HS-5 (cell line): ENCODE data around the gene DOK6.

ENCODE experiments used
- DNase-seq: peaks from one replicate; pipeline ENCODE4 v3.0.0-alpha.2; 2012; ENCODE audit warnings: low read depth

The DOK6 gene

DNA sequence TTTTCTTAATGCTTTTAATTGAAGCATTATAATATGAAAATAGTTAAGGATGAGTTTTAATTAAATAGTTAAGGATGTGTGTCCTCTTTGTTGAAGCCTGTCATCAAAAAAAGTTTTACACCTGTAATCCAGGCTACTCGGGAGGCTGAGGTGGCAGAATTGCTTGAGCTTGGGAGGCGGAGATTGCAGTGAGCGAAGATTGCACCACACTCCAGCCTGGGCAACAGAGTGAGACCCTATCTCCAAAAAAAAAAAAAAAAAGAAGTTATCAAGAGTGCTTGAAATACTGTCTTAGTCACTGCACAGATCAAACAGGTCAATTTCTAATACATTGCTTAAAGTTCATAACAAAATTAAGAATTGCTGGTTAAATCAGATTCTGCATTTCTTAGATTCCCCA, 353.4 kb downstream of the DOK6 start:
- DNase-seq = no peak

DNA sequence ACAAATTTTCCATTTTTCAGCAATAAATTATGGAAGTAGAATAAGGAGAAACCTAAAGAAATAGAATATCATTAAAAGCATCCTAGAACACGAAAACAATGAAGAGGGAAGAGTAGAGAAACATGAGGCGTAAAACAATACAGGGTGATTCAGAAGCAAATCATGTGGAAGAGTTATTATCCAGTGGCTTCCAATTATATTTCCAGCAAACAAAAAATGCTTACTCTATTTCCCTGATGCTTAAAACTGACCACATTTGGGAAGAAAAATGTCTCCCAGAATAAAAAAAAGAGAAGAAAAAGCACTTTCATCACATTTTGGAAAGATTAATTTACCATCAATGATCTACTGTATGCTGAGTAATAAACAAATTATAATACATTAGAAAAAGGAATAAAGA, 354.4 kb downstream of the DOK6 start:
- no peak for DNase-seq

DNA sequence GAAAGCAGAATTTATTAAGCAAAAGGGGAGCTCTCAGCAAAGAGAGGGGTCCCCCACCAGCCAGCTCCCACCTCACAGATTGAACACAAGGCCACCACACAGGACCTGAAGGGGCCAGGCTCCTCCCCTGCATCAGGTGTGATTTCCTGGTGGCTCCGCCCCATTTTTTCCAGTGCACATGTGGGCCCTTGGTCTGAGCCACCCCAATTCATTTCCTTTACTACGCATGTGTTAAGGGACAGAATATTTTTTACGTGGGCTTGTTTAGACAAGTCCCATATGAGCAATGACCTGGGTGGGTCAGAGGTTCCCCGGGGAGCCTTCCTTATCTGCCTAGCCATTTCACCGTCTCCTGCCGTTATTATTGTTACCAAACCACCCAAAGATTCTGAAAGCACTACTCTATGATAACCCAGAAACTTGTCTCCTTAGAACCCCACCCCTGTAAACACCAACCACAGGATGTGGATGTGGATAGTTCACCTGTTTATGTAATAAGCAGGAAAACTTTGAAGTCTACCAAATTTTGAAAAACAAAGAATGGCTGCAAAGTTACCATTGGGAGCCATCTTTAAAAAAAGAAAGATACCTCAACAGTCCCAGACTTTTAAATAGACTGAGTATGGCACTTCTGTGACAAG, 355.3 kb downstream of the DOK6 start:
- no peak for DNase-seq

DNA sequence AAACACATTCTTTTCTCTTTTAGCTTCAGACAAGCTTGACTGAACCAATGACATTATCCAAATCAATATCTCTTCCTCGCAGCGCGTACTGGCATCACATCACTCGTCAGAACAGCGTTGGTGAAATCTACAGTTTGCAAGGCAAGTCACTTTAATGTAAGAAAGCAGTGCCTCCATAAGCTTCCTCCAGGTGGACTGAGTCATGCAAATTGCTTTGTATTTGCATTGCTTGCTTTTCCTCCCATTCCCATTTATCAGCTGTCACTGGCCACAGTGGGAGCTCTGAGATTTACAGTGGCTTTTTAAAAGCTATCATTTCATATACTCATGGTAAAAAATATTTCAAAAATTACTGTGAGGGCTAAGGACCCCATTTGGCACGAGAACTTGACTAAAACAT, 357.0 kb downstream of the DOK6 start:
- DNase-seq = no peak

GRCh38 chr18:69758458-69758857, 357.8 kb downstream of the DOK6 start:
- DNase-seq = no peak

DNA sequence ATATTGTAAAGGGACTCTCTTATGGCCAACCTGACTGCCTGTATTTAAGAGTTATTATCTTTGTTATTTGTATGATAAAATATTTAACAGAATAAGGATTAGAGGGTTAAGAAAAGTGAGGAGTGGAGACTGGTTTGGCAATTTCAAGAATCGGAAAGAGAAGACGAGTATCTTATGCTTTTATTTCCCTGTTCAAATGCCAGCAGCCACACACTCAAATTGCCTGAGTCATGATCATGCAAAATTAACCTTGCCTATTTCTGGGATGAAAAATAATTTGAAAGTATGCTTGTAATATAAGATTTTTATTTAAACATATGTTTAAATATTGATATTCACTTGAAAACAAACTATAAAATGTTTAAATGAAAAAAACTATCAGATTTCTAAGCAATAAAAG, 358.4 kb downstream of the DOK6 start:
- no peak for DNase-seq

DNA sequence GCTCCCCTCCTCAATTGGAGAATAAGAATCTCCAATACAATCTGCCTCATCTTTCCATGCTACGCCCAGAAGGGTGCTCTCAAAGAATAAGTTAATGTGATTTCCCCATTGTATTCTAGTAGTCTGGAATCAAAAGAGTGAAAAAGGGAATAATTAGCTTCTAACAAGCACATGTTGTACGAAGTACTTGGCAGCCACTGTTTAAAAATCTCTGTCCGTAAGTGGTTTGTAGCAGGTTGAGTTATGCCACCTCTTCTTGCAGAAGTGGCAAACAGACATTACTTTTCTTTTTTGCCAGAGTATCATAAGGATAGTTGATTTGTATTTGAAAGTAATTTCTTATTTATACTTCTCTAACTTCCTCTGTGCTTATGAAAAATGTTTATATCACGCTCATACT, 362.3 kb downstream of the DOK6 start:
- DNase-seq = no peak

DNA sequence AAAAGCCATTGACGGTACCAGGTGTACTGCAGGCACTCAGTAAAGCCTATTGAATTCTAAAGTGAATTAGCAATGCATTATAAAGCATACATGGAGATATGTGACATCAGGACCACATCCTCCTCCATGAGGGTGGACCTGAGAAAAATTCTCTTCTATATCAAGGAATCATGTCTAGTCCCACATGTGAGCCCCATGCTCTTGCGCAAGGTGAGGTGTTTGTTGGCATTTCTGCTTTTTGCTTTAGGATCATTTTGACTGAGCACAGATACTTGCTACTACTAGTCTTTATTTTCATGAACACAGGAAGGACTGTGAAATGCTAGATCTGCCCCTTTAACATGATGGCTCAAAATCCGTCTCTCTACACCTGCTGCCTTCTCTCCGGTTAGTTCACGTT, 363.1 kb downstream of the DOK6 start:
- DNase-seq = no peak

DNA sequence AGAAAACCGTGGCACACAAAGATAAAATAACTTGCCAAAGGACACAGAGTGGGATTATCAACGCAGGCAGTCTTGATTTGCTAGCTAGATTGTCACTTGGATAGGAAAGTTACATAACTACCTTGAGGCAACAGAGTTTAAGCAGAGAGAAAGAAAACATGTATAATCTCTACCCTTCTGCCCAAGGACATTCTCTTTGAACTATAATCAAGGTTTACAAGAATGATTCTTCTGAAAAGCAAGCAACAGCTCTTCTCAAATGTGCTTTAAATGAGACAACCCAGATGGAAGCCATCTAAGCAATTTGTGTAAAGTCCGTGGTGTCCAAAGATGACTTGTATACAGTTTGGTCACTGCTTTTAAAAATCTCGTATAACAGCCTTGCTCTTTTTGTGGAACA, 369.6 kb downstream of the DOK6 start:
- no peak for DNase-seq

GRCh38 chr18:69774831-69775230, 374.1 kb downstream of the DOK6 start:
- no peak for DNase-seq

GRCh38 chr18:69777248-69777647, 376.6 kb downstream of the DOK6 start:
- no peak for DNase-seq

DNA sequence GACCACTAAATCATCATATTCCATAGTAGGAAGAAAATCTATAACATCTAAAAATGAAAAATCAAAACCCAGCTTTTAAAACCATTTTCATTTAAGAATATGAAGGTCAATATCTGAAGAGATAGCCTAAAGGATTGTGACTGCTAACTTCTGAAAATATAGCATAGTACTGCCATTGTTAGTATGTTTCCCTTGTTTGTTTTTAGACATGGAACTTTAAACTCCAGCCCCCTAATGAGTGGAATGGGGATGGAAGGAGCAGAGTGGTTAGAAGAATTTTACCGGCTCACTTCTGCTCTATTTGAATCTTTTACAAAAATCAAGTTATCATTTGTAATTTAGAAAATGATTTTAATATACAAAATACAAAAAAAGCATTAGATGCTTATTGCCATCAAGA, 378.0 kb downstream of the DOK6 start:
- DNase-seq = no peak

DNA sequence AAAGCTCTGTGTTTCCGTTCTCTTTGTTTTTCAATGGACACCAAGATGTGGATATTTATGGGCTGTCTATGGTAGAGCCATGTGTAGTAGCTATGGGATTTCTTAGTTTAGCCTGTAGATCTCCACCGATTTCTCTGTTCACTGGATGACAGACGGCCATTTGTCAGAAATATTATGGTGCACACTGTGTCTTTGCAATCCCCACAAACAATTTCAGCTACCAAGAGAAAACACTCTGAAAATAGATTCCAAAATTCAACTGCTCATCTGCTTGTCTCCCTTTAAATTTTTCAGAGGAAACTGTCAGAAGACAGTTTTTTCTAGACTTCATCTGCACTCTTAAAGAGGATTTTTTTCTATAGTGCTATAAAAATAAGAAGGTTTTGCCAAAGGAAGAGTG, 380.2 kb downstream of the DOK6 start:
- no peak for DNase-seq

GRCh38 chr18:69784815-69785214, 384.1 kb downstream of the DOK6 start:
- no peak for DNase-seq

DNA sequence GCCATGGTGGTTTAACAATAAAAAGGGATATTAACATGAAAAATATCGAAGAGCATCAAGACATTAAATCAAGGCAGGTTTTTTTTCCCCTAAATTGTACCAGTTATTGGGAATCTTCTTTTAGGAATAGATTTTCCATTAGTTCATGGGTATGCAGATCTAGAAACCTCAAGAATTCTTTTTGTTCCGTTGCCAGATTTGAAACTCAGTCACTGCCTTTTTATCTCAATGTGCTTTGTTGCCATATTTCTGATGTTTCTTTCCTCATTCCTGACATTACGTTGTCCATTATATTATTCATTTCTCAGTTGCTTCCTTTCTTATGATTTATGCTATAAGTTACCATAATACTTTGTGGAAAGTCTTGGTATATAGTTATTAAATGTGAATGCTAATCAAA, 384.8 kb downstream of the DOK6 start:
- no peak for DNase-seq

DNA sequence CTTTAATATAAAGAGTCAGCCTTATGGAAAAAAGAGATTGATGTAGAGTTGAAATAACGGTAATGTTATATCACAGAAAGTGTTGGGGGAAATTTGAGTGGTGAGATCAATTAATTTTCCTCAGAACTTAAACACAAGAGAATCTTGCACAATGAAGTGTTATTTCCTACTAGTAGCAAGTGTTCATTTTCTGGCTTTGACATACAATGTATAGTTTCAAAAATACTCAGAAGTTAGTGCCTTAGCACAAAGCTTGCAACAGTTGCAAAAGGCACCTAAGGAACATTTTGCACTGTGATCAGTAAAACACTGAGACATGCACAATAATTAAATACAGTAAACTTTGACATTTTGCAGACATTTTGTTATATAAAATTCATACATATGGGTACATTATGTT, 385.7 kb downstream of the DOK6 start:
- DNase-seq = no peak

- DNase-seq = peak; percentile 14
Measured at GRCh38 chr18:69787825-69788547, 387.3 kb downstream of the DOK6 start.

GRCh38 chr18:69789794-69790193, 389.1 kb downstream of the DOK6 start:
- no peak for DNase-seq

- no peak for DNase-seq
Measured at GRCh38 chr18:69790649-69791048, 390.0 kb downstream of the DOK6 start.

GRCh38 chr18:69795791-69796190, 395.1 kb downstream of the DOK6 start:
- no peak for DNase-seq

- no peak for DNase-seq
Measured at GRCh38 chr18:69804776-69805501, 404.3 kb downstream of the DOK6 start.

DNA sequence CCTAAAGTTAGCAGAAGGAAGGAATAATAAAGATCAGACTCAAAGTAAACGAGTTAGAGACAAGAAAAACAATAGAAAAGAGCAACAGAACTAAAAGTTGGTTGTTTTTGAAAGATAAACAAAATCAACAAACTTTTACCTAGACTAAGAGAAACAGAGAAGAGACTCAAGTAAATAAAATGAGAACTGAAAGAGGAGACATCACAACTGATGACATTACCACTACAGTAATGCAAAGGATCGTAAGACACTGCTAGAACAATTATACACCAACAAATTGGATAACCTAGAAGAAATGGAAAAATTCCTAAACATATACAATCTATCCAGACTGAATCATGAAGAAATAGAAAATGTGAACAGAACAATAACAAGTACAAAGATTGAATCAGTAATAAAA, 407.7 kb downstream of the DOK6 start:
- no peak for DNase-seq

- DNase-seq = no peak
Measured at GRCh38 chr18:69813559-69813958, 412.9 kb downstream of the DOK6 start.
